Hepatocyte (in vitro differentiated cells): ENCODE measurements around the gene DBH.

ENCODE experiments used
- EZH2 ChIP-seq: fragments of 200-600 bp; sonication (generic); IDR thresholded peaks from 2 replicates; pipeline ENCODE4 v1.6.1; 2016; ENCODE audit warnings: antibody characterized with exemption, mild to moderate bottlenecking, borderline replicate concordance
- TF ChIP-seq, protein P1 (sequence below): fragments of 200-600 bp; sonication (generic); IDR thresholded peaks from 2 replicates; pipeline ENCODE4 v1.5.1; 2016; ENCODE audit warnings: antibody characterized with exemption, mild to moderate bottlenecking; ENCODE audit not compliant: poor library complexity

GRCh38 chr9:133636902-133637301 lies 739 bp downstream of the DBH start:
- TF ChIP-seq, protein P1, sequence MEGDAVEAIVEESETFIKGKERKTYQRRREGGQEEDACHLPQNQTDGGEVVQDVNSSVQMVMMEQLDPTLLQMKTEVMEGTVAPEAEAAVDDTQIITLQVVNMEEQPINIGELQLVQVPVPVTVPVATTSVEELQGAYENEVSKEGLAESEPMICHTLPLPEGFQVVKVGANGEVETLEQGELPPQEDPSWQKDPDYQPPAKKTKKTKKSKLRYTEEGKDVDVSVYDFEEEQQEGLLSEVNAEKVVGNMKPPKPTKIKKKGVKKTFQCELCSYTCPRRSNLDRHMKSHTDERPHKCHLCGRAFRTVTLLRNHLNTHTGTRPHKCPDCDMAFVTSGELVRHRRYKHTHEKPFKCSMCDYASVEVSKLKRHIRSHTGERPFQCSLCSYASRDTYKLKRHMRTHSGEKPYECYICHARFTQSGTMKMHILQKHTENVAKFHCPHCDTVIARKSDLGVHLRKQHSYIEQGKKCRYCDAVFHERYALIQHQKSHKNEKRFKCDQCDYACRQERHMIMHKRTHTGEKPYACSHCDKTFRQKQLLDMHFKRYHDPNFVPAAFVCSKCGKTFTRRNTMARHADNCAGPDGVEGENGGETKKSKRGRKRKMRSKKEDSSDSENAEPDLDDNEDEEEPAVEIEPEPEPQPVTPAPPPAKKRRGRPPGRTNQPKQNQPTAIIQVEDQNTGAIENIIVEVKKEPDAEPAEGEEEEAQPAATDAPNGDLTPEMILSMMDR: no peak
- no peak for TF ChIP-seq EZH2
